HepG2 (cell line): ENCODE measurements around the gene FKBP1A. TPM values are rescaled to one million over a fixed set of nuclear protein-coding genes. Genes with fewer than 3 reads are reported as not detected.
A peak's percentile ranks its signal among the peaks of the same experiment; 100 is the strongest.

Experiments used
- ARNTL ChIP-seq: sonication (generic); formaldehyde crosslinking; IDR thresholded peaks from 2 replicates; pipeline ENCODE4 v1.4.0; 2020; ENCODE audit warnings: mild to moderate bottlenecking, missing genetic modification reagents
- ATRX ChIP-seq: sonication (generic); formaldehyde crosslinking; IDR thresholded peaks from 2 replicates; pipeline ENCODE4 v1.4.0; 2020; ENCODE audit warnings: missing genetic modification reagents, borderline replicate concordance
- CAMTA2 ChIP-seq: sonication (generic); formaldehyde crosslinking; IDR thresholded peaks from 2 replicates; pipeline ENCODE4 v1.4.0; 2020; ENCODE audit warnings: mild to moderate bottlenecking, missing genetic modification reagents, borderline replicate concordance
- ELF3 ChIP-seq: IDR thresholded peaks from 2 replicates; pipeline ENCODE4 v1.6.1; 2016; ENCODE audit warnings: missing genetic modification reagents, missing compliant biosample characterization
- ESRRA ChIP-seq: sonication (generic); formaldehyde crosslinking; IDR thresholded peaks from 2 replicates; pipeline ENCODE4 v1.5.1; 2020; ENCODE audit warnings: mild to moderate bottlenecking, low read depth, missing genetic modification reagents
- EZH2 ChIP-seq: conservative IDR thresholded peaks from 2 replicates; pipeline ENCODE4 v1.6.1; 2012; ENCODE audit warnings: mild to moderate bottlenecking, low read depth, low read length, moderate library complexity
- FIP1L1 ChIP-seq: fragments of 200-400 bp; formaldehyde crosslinking; IDR thresholded peaks from 2 replicates; pipeline ENCODE4 v1.6.1; 2018; ENCODE audit warnings: low read depth, mild to moderate bottlenecking, low read length, moderate library complexity, borderline replicate concordance; ENCODE audit not compliant: insufficient read depth
- GFI1 ChIP-seq: sonication (generic); formaldehyde crosslinking; IDR thresholded peaks from 2 replicates; pipeline ENCODE4 v1.5.0; 2020; ENCODE audit warnings: missing genetic modification reagents, mild to moderate bottlenecking, borderline replicate concordance
- GPBP1L1 ChIP-seq: sonication (generic); formaldehyde crosslinking; IDR thresholded peaks from 2 replicates; pipeline ENCODE4 v1.5.0; 2020; ENCODE audit warnings: mild to moderate bottlenecking, missing genetic modification reagents
- ISX ChIP-seq: sonication (generic); formaldehyde crosslinking; conservative IDR thresholded peaks from 2 replicates; pipeline ENCODE4 v1.5.0; 2020; ENCODE audit warnings: missing genetic modification reagents
- KDM4B ChIP-seq: sonication (generic); formaldehyde crosslinking; IDR thresholded peaks from 2 replicates; pipeline ENCODE4 v1.4.0; 2020; ENCODE audit warnings: missing genetic modification reagents
- KLF6 ChIP-seq: IDR thresholded peaks from 2 replicates; pipeline ENCODE4 v1.8.0; 2016; ENCODE audit warnings: missing biosample characterization, missing genetic modification reagents
- NCOR1 ChIP-seq: fragments of 200-600 bp; sonication (generic); IDR thresholded peaks from 2 replicates; pipeline ENCODE4 v1.7.0; 2017; ENCODE audit warnings: antibody characterized with exemption, low read length, borderline replicate concordance
- POGZ ChIP-seq: sonication (generic); formaldehyde crosslinking; IDR thresholded peaks from 2 replicates; pipeline ENCODE4 v1.4.0; 2020; ENCODE audit warnings: mild to moderate bottlenecking, missing genetic modification reagents
- RORA ChIP-seq: sonication (generic); formaldehyde crosslinking; IDR thresholded peaks from 2 replicates; pipeline ENCODE4 v1.5.0; 2020; ENCODE audit warnings: mild to moderate bottlenecking, missing genetic modification reagents, moderate library complexity
- SOX5 ChIP-seq: IDR thresholded peaks from 2 replicates; pipeline ENCODE4 v1.6.1; 2016; ENCODE audit warnings: borderline replicate concordance
- ZBTB1 ChIP-seq: sonication (generic); formaldehyde crosslinking; IDR thresholded peaks from 2 replicates; pipeline ENCODE4 v1.4.0; 2020; ENCODE audit warnings: missing genetic modification reagents, borderline replicate concordance
- ZNF10 ChIP-seq: sonication (generic); formaldehyde crosslinking; IDR thresholded peaks from 2 replicates; pipeline ENCODE4 v1.4.0; 2020; ENCODE audit warnings: mild to moderate bottlenecking, low read depth, missing genetic modification reagents, borderline replicate concordance
- ZNF3 ChIP-seq: IDR thresholded peaks from 2 replicates; pipeline ENCODE4 v1.7.0; 2017; ENCODE audit warnings: inconsistent platforms
- ZNF547 ChIP-seq: sonication (generic); formaldehyde crosslinking; IDR thresholded peaks from 2 replicates; pipeline ENCODE4 v1.5.1; 2020; ENCODE audit warnings: mild to moderate bottlenecking, missing genetic modification reagents
- ZNF619 ChIP-seq: sonication (generic); formaldehyde crosslinking; IDR thresholded peaks from 2 replicates; pipeline ENCODE4 v1.4.0; 2020; ENCODE audit warnings: mild to moderate bottlenecking, missing genetic modification reagents
- ZNF766 ChIP-seq: sonication (generic); formaldehyde crosslinking; IDR thresholded peaks from 2 replicates; pipeline ENCODE4 v1.5.0; 2020; ENCODE audit warnings: missing genetic modification reagents, borderline replicate concordance
- polyA plus RNA-seq, 8 experiments: library from polyadenylated mRNA; depleted of rRNA in 3 of 8; stranded (reverse) in 7 of 8; unstranded in 1 of 8; fragments of >200 nt; fragmentation: Illumina TruSeq in 4 of 8; extraction: Trizol in 4 of 8; gene quantifications; 2 replicates each; pipeline versions ENCODE4 v1.2.1 to v1.2.3, GENCODE V29; 2011 to 2016; ENCODE audit warnings: low read depth in 4 of 8, missing spikeins in 1 of 8, mixed read lengths in 1 of 8; ENCODE audit not compliant: insufficient read depth in 1 of 8
- total RNA-seq, 5 experiments: library from RNA; depleted of rRNA; stranded (reverse); fragments of >200 nt; fragmentation: Illumina TruSeq; extraction: Trizol; gene quantifications; 2 replicates each; pipeline ENCODE4 v1.2.3, GENCODE V29; 2016; ENCODE audit warnings: low read depth in 1 of 5
- TF ChIP-seq, protein P1 (sequence below), 2 experiments: sonication (generic) in 1 of 2; formaldehyde crosslinking in 1 of 2; IDR thresholded peaks; 2 replicates each; pipeline versions ENCODE4 v1.5.1 to v1.6.1; 2011 to 2020; ENCODE audit warnings: borderline replicate concordance in 1 of 2, low read depth in 1 of 2, low read length in 1 of 2, mild to moderate bottlenecking in 1 of 2, missing genetic modification reagents in 1 of 2, moderate library complexity in 1 of 2
- TF ChIP-seq, protein P2 (sequence below): sonication (generic); formaldehyde crosslinking; IDR thresholded peaks from 2 replicates; pipeline ENCODE4 v1.4.0; 2020; ENCODE audit warnings: missing genetic modification reagents

Gene FKBP1A
- total and polyA plus RNA-seq, 2 of the 13 experiments (the other 11 are each of a cell fraction or from before 2014, with no cell fraction given): 119 to 468 TPM

- TF ChIP-seq, protein P1, sequence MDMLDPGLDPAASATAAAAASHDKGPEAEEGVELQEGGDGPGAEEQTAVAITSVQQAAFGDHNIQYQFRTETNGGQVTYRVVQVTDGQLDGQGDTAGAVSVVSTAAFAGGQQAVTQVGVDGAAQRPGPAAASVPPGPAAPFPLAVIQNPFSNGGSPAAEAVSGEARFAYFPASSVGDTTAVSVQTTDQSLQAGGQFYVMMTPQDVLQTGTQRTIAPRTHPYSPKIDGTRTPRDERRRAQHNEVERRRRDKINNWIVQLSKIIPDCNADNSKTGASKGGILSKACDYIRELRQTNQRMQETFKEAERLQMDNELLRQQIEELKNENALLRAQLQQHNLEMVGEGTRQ (IDR thresholded peaks at IDR 0.05; ENCODE audit: low read depth, low read length): no peak
- TF ChIP-seq, protein P1 (CRISPR knock-in tag; IDR thresholded peaks at IDR 0.05; ENCODE audit: borderline replicate concordance): no peak
- peak; percentile 82 for TF ChIP-seq ZNF547 (CRISPR knock-in tag)
- 0 out of 2 replicates have a peak, but pooled peaks have one; percentile 43 for TF ChIP-seq ZBTB1 (CRISPR knock-in tag)
- TF ChIP-seq ELF3 (CRISPR knock-in tag): 0 out of 2 replicates have a peak, but pooled peaks have one; percentile 54
- TF ChIP-seq NCOR1: peak; percentile 81
- TF ChIP-seq POGZ (CRISPR knock-in tag): peak; percentile 71; the same call in 1 of the 2 replicates
- peak; percentile 75 for TF ChIP-seq ZNF3 (CRISPR knock-in tag)
- TF ChIP-seq GFI1 (CRISPR knock-in tag): no peak; the same call in 1 of the 2 replicates
- TF ChIP-seq GPBP1L1 (CRISPR knock-in tag): no peak
- peak; percentile 77; the same call in 1 of the 2 replicates for TF ChIP-seq ESRRA (CRISPR knock-in tag)
- peak; percentile 76 for TF ChIP-seq ATRX (CRISPR knock-in tag)
- no peak for TF ChIP-seq RORA (CRISPR knock-in tag)
- TF ChIP-seq ISX (CRISPR knock-in tag): peak; percentile 86; the same call in 1 of the 2 replicates
- TF ChIP-seq ZNF766: peak; percentile 77; the same call in 1 of the 2 replicates
- TF ChIP-seq SOX5: peak; percentile 63
- TF ChIP-seq, protein P2, sequence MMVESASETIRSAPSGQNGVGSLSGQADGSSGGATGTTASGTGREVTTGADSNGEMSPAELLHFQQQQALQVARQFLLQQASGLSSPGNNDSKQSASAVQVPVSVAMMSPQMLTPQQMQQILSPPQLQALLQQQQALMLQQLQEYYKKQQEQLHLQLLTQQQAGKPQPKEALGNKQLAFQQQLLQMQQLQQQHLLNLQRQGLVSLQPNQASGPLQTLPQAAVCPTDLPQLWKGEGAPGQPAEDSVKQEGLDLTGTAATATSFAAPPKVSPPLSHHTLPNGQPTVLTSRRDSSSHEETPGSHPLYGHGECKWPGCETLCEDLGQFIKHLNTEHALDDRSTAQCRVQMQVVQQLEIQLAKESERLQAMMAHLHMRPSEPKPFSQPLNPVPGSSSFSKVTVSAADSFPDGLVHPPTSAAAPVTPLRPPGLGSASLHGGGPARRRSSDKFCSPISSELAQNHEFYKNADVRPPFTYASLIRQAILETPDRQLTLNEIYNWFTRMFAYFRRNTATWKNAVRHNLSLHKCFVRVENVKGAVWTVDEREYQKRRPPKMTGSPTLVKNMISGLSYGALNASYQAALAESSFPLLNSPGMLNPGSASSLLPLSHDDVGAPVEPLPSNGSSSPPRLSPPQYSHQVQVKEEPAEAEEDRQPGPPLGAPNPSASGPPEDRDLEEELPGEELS: peak; percentile 52; the same call in 1 of the 2 replicates
- no peak for TF ChIP-seq ZNF10 (CRISPR knock-in tag)
- peak; percentile 79; the same call in 1 of the 2 replicates for TF ChIP-seq KDM4B (CRISPR knock-in tag)
- peak; percentile 91 for TF ChIP-seq KLF6 (CRISPR knock-in tag)
- TF ChIP-seq EZH2: no peak
- peak; percentile 97 for TF ChIP-seq ZNF619 (CRISPR knock-in tag)
- TF ChIP-seq CAMTA2: no peak
- 0 out of 2 replicates have a peak, but pooled peaks have one; percentile 36 for TF ChIP-seq ARNTL (CRISPR knock-in tag)
- TF ChIP-seq FIP1L1: no peak
These were observed 67.5 kb downstream of the FKBP1A start (continued) for GRCh38 chr20:1325173-1326030.
